Adrenal gland (tissue), 5 donors: ENCODE measurements around the gene DOCK6.

ENCODE experiments used
- POLR2A ChIP-seq, 2 donors: fragments of 450-650 bp; IDR thresholded peaks; one replicate each; pipeline ENCODE4 v1.6.1; 2017; ENCODE audit warnings: antibody characterized with exemption in 2 of 2, mild to moderate bottlenecking in 2 of 2, moderate library complexity in 1 of 2
- TF ChIP-seq, protein P1 (sequence below), 6 experiments: fragments of 450-650 bp in 4 of 6; fragments of 200-600 bp in 2 of 6; sonication (generic) in 1 of 6; IDR thresholded peaks; 1 replicate in 5 of 6; 2 replicates in 1 of 6; pipeline versions ENCODE4 v1.5.1 to v1.8.0; 2016 to 2021; ENCODE audit warnings: antibody characterized with exemption in 6 of 6, mild to moderate bottlenecking in 2 of 6, moderate library complexity in 1 of 6
- donor health status: DM: no; HTN: no; CAD: no.

DNA sequence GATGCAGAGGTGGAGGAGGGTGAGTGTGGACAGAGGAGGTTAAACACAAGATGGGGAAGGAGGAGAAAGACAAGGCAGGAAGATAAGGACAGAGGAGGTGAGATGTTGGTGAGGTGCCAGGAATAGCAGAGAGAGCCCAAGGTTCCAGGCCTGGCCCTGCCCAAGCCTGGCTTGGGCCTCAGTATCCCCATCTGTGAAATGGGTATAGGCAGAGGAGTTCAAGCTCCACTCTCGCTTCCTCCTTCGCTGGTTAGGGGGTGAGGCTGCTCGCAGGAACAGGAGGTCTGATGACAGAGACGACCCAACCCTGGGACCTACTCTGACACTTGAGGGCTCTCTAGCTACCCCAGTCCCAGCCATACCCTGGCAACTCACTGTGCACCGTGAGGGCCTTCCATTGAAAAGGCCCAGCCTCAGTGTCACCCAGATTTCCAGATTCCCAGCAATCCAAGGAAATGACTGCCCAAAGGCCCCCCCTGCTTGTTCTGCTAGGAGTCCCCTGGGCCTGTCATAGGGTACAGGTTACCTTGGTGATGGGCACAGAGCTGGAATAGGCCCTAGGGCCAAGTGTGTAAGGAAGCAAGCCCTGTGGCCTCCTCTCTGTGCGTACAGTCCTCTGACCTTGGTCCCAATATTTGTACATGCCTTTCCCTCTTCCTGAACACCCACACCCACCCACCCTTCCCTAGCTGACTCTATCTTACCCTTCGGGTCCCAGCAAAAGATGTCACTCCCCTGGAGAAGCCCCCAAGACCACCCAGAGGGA lies 31.5 kb downstream of the DOCK6 start:
- no peak for TF ChIP-seq POLR2A (IDR thresholded peaks at IDR 0.05)
- TF ChIP-seq, protein P1, sequence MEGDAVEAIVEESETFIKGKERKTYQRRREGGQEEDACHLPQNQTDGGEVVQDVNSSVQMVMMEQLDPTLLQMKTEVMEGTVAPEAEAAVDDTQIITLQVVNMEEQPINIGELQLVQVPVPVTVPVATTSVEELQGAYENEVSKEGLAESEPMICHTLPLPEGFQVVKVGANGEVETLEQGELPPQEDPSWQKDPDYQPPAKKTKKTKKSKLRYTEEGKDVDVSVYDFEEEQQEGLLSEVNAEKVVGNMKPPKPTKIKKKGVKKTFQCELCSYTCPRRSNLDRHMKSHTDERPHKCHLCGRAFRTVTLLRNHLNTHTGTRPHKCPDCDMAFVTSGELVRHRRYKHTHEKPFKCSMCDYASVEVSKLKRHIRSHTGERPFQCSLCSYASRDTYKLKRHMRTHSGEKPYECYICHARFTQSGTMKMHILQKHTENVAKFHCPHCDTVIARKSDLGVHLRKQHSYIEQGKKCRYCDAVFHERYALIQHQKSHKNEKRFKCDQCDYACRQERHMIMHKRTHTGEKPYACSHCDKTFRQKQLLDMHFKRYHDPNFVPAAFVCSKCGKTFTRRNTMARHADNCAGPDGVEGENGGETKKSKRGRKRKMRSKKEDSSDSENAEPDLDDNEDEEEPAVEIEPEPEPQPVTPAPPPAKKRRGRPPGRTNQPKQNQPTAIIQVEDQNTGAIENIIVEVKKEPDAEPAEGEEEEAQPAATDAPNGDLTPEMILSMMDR (IDR thresholded peaks at IDR 0.05) = no peak
